Ammon's horn (tissue), 1 donor: Measurements from ENCODE around the gene DOC2A.

Source experiments
- DNase-seq: peaks from one replicate; pipeline ENCODE4 v3.0.0-alpha.2; 2016; ENCODE audit warnings: low spot score

The DOC2A gene

DNA sequence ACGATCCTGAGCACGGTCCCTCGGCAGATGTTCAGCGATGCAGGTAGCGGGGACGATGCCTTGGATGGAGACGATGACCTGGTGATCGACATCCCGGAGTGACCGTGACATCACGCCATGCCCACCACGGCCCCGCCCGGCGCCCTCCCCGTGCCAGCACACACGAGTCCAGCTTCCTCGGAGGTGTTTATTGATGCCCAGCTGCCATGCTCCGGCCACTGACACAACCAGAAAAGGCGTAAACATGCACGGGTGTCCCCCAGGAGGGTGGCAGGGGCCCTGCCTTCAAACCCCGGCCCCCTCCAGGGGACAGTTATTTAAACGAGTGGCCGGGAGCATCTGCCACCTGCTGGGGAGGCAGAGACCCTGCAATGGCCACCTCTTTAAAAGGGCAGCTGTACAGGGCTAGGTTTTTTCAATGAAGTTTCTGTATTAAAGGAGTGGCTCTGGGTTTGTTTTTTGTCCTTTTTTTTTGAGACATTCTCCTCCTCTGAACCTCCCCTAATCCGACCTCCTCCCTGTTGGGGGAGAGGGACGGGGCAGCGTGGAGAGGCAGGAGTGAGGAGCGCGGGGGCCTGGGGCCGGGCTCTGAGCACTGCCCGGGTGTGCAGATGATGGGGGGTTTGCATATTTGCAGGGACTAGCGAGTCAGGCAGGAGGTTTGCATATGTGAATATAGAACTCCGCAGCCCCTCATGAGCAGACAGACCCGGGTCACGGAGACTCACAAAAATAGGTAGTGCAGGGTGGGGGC is 5.3 kb downstream of the DOC2A start:
- no peak for DNase-seq

DNA sequence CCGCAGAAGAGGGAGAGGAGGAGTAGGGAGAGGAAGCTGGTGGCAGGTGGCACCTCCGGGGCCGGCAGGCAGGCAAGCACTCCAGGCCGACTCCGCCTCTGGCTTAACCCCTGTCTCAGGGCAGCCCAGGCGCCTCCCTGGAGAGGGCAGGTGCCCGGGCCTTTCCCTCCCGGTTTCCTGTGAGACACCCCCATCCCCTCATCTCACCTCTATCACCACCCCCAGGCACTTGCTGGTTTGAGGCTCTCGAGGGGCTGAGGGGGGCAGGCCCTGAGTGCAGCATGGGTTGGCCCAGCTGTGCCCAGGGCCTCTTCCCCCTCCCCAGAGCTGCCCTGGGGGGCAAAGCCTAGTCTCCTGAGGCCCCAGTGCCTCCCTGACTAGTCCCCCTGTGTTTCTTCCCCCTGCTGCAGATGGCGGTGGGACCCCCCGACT is 6.0 kb downstream of the DOC2A start:
- no peak for DNase-seq

DNA sequence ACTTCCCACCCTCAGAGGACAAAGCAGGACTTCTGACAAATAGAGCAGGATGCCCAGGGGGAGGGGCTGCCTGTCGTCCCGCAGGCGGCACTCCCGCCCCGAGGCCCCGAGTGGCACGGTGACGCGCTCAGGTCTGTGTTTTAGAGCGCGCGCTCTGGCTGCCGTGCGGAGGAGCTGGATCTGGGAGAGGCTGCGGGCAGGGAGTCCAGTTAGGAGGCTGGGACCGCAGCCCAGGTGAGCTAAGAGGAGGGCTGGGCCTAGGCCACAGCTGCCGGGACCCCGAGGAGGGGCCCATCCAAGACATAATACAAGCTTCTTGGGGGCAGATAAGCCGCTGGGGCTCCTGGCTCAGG is 6.4 kb downstream of the DOC2A start:
- DNase-seq = no peak

DNA sequence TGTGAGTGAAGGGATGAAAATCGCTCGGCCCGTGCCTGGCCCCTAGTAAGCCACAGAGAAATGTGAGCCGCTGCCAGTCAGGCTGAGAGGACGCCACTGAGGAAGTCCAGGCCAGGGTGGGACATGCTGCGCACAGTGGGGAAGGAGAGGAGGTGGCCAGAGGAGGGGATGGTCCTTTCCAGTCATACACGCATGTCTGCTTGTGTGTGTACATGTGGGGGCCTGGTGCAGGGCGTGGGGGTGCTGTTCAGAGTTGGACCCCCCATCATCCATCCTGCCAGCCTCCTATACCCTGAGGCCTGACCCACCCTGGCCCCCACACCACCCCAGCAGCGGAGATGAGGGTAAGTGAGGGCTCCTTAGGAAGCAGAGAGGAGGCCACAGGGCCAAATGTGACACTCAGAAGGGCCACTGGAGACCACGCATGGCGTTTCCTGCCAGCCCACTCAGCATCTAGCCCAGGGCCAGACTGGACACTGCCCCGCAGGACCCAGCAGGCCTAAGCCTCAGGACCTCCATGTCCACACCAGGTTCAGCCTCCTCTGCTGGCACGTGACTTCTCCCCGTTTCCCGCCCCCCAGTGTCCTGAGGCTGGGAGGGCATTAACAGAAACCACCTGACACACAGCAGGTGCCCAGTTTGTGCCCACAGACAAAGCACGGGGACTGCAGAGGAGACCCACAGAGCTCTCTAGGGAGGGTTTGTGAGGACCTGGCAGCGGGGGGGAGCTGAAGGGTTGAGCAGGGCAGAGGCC is 7.0 kb downstream of the DOC2A start:
- DNase-seq = no peak

DNA sequence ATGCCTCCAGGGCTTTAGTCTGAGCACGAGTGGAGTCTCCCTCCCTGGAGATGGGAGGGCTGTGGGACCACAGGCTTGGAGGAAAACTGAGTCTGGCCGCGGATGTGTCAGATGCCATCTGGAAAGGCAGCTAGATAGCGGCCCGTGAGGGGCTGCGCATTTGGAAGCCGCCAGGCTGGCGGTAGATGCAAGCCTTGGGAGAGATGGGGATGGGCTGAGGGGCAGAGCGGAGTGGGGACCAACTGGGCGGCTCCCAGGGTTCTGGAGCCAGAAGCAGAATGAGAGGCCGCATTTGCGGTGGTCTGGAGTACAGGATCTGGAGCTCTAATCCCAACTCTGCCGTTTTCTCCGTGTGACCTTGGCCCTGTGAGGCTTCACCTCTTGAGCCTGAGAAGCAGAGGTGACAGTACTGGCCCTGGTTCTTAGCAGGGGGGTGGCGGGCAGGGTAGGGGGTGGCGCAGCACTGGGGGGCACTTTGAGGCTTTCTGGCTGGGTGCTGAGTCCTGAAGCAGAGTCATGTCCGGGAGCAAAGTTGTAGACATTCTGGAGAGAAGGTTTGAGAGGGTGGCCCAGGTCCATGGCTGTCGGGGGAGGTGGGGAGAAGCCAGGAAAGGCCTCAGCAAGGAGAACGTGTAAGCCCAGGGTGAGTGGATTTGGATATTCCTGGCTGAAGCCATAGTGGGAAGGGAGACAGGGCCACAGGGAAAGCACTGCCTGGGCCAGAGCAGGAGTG is 8.0 kb downstream of the DOC2A start:
- DNase-seq = no peak

DNA sequence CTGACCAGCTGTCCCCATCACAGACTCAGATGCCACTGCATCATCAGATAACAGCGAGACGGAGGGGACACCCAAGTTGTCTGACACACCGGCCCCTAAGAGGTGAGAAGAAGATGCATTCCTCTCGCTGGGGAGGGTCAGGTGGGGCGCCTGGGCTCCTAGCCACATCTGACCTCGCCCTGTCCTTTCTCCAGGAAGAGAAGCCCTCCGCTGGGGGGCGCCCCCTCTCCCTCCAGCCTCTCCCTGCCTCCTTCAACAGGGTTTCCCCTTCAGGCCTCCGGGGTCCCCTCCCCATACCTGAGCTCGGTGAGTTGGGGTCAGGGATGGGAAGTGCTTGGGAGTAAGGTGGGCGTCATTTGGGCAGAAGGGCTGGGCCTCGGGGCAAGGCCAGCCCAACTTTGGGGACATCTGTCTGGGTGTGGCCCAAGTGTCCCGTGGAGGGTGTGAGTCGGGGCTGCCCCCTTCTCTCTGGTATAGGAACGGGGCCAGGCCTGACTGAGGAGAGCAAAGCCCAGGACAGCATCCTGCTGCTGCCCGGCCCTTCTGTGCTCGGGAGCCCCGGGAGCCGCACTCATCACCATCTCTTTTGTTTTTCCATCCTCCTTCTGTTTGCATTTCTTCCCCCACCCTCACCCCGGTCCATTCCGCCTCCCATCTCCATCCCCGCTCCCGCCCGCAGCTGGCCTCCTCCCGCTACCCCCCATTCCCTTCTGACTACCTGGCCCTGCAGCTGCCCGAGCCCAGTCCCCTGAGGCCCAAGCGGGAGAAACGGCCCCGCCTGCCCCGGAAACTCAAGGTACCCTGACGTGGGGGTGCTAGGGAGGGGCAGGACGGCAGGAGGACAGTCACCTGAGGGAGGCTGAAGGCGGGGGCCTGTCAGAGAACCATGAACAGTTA is 9.8 kb downstream of the DOC2A start:
- DNase-seq = no peak

DNA sequence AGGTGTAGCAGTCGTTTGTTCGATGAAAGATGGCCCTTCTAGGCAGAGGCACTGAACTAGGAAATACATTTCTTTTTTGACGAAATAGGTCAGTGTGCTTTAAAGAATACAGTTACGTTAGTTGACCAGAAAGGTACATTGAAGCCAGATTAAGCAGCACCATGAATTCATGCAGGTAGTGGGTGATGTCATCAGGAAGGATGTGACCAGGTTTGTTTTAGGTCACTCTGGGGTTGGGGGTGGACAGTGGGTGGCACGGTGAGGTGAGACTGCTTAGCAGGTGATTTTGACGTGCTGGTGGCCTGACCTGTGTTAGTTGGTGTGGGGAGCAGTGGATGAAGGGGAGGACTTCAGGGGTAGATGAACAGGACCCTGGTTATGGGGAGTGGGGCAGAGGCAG is 11.2 kb downstream of the DOC2A start:
- DNase-seq = no peak

DNA sequence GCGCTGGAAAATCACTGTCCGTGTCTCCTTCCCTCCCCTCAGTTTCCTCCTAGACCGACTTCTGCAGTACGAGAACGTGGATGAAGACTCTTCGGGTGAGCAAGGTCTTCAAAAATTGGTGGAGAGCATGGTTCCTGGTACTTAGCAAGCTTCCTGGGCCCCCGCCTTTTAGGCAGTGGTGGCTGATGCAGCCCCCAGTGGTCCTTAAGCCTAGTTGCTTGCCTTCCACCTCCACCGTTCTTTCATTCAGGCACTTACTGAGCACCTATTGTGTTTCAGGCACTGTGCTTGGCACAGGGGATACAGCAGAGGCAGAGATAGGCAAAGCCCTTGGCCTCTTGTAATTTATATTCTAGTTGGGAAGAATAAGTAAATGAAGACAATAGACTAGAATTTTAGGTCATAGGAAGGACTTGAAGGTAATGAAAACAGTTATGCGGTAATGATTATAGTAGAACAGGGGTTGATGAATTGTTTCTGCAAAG is 14.0 kb downstream of the DOC2A start:
- DNase-seq = no peak

DNA sequence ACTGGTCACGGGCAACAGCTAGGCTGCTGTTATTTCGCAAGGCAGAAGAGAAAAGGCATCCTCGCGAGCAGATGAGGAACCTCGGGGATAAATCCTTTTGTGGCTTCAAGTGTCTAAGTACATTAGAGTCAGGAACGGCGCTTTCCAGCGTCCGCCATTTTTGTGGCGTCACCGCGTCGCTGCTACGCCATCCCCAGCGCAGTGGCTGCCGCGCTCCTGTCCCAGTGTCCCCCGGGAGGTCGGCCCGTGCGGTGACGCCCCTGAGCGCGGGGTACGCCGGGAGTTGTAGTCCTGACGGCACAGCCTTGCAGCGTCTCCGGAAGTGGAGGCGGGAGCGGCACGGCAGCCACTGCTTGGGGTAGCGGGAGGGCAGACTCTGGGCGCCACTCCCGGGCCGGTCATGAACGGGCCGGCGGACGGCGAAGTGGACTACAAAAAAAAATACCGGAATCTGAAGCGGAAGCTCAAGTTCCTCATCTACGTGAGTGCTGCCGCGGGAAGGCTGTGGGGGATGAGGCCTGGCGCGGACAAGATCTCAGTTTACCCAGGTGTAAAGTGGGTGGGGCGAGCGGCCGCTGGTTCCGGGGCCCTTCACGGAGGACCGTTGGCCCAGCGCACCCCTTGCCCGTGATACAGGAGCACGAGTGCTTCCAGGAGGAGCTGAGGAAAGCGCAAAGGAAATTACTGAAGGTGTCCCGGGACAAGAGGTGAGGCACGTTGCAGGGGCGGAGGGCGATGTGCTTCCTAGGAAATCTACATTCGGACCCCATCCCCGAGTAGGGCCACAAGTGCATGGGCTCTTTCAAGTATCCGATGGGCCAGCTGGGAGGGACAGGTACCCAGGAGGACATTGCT is 14.7 kb downstream of the DOC2A start, which contains the start of gene INO80E:
Gene INO80E (plus strand): TSS at position 331 of the 855 bp plus-strand sequence. CDS start 70 bp downstream, at position 401.
- peak; percentile 99 for DNase-seq

DNA sequence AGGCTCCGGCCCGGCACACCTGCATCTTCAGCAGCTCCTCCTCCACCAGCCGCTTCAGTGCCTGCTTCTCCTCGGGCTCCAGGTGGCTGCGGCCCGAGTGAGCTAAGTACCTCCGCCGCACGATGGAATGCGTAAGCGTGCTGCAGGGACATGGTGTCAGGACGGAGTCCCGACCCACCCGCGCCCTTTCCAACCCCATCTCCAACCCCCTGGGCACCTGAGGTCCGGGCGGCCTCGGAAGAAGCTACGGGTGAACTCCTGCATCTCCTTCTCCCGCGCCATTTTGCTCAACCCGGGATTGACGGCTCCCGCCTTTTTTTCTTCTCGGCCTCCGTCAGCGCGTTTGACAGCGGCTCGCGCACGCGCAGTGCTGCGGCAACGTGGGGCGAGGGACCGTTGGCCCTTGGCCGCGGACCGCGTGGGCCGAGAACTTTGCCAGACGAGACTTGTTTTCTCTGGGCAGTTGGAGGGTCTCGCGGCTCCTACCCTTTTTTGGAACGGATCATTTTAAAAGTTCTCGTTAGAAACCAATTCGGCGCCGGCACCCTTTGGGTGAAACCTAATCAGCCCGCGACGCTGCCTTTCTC is 15.4 kb downstream of the DOC2A start, which contains the start of gene HIRIP3:
Gene HIRIP3 (minus strand): TSS at position 294 of the 587 bp plus-strand sequence. CDS start 12 bp downstream, at position 282.
- peak; percentile 83 for DNase-seq

DNA sequence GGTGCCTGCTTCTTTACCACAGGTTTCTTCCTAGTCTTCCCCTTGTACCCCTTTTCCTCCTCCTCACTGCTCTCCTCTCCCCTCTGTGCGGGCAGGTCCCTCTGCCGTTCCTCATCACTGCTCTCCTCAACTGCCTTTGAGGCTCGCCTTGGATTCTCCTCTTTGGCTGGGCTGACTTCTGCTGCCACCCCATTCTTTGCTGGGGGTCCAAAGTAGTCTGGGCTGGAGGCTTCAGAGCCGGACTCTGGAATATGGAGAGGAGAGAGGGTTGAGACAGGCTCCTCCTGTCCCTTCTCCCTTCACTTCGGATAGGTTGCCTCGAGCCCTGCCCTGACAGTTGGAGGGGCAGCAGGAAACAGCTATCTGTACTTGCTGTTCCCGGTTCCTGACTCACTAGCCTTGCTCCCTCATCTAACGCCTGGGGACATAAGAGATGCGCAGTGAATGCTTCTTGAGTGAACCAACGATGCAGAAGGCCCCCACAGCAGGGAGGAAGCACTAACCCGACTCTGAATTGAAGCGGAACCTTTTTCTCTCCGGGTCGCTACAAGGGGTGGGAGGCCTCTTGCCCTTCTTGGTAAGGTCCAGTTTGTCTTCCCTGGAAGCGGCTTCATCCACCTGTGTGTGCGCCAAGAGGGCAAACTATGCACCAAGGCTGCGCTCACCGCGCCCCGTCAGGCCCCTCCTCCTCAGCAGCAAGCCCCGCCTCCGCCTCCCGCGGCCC is 16.1 kb downstream of the DOC2A start:
- DNase-seq = peak; percentile 59

DNA sequence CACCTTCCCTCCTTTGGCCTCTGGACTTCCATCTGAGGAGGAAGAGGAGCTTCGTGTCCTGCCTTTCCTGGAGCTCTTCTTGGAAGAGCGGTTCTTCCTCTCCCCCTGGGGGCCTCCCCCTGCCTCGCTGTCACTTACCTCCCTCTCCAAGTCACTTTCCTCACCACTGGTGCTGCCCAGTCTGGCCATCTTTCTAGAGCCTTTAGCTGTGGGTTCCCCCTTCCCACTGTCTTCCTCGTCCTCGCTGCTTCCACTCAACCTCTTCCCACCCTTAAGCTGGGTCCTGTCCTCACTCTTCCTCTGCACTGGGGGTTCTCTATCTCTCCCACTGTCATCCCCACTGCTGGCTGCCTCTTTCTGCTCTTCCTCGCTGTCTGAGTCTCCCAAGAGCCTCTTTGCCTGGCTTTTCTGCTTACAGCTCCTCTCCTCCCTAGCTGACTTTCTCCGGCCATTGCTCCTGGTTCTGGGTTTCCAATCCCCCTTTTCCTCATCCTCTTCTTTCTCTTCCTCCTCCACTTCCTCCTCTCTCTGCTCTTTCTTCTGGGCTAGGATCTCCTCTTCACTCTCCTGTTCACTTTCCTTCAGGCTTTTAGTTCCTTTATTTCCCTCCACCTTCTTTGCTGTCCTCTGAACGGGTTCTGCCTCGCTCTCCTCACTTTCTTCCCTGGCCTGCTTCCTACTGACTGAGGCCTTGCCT is 16.8 kb downstream of the DOC2A start:
- no peak for DNase-seq

DNA sequence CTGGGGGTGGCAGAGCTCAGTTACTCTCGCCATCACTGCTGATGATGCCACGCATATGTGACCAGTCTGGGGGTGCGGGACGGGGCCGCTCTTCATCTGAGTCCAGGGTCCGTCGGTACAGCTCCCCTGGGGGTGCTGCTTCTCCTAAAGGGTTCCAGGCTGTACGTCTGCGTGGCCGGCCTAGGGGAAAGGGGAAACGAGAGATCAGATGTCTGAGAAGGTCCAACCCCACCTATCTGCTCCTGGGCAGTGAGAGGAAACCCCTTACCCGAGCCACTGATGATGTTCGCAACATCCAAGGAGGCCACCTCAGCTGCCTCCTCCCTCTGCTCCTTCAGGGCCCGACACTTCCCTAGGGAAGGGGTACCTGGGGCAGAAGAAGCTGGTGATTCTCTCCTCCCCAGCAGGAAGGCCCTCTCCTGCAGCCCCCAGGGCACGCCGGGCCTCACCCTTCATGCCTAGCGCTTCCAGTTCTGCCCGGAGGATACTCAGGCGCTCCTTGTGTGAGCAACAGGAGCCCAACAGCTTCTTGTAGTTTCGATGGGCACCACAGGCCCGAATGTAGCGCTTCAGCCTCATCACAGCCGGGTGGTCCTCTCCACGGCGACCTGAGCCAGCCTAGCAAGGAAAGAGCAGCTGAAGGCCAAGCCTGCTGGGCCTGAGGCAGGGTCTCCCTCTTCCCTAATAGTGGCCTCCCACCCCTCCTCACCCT is 17.5 kb downstream of the DOC2A start:
- DNase-seq = no peak

DNA sequence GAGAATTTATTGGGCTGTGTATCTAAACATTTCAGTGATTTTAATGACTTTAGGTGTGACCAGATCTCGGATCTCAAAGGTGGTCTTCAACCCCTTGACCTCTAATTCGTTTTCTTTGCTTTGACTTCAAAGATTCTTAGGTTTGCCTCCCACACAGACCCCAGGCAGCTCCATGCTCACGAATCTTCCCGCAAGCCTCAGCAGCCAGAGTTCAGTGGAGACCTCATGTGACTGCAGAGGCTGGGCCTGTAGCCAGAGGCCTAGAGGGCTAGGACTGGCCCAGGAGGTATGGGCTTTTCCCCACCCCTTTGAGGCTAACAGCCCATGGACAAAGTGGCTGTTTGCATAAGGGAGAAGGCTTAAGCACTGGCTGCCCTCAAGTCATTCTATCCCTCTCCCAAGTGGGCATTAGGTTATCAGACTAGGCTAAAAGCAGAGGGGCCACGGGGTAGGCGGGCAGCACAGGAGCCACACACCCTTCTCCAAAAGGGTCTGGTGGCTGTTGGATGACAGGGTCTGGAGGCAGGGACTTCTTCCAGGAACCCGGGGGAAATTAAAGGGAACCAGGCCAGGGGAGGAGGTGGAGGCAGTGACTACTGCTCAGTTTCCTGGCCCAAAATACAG is 18.4 kb downstream of the DOC2A start:
- DNase-seq = no peak

DNA sequence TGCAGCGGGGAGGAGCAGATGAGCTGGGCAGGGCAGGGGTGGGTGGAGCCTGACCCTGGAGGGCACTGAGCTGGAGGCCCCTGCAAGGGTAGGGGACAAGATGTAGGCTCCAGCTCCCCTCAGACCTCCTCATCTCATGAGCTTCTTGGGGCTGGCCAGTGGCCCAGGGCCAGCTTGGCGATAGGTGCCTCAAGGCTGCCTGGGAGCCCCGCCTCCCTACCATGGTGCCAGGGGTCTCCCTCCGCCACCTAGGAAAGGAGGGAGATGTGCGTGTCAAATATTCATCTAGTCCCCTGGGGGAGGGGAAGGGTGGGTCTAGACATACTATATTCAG is 19.3 kb downstream of the DOC2A start:
- DNase-seq = no peak

DNA sequence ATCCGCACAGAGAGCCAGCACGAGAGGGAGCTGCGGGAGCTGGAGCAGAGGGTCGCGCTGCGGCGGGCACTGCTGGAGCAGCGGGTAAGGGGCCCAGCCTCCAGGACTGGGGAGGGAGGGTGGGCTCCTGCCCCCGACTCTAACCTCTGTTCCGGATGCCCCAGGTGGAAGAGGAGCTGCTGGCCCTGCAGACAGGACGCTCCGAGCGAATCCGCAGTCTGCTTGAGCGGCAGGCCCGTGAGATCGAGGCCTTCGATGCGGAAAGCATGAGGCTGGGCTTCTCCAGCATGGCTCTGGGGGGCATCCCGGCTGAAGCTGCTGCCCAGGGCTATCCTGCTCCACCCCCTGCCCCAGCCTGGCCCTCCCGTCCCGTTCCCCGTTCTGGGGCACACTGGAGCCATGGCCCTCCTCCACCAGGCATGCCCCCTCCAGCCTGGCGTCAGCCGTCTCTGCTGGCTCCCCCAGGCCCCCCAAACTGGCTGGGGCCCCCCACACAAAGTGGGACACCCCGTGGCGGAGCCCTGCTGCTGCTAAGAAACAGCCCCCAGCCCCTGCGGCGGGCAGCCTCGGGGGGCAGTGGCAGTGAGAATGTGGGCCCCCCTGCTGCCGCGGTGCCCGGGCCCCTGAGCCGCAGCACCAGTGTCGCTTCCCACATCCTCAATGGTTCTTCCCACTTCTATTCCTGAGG is 19.8 kb downstream of the DOC2A start:
- no peak for DNase-seq

DNA sequence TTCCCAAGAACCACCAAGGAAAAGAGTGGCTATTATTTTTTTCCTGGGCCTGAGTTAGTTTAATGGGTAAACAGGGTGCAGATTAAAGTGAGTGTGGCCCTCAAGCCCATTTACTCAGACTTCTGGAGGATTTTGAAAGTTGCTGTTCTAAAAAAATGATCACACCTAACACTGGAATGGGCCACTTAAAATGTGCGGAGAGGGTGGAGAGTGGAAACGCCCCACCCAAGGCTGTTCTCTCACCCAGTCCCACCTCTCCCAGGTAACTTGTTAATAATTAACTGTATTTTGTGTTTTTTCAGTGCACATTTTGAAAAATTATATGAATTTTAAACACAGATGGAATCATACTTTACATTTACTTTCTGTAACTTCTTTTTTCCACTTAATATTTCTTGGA is 20.8 kb downstream of the DOC2A start:
- no peak for DNase-seq
